Chondrocyte (in vitro differentiated cells): Measurements from ENCODE around the gene RGS6. TPM values are rescaled to one million over a fixed set of nuclear protein-coding genes. Genes with fewer than 3 reads are reported as not detected.

Source experiments
- DNase-seq: peaks from one replicate; pipeline ENCODE4 v3.0.0; 2021; ENCODE audit warnings: mixed read lengths, low spot score
- H3K27ac Mint-ChIP-seq: one replicate; pipeline ENCODE4 v1.8.0; 2021; ENCODE audit warnings: mild to moderate bottlenecking, moderate library complexity, mixed read lengths; ENCODE audit not compliant: unreplicated experiment
- H3K27me3 Mint-ChIP-seq: 2 replicates; pipeline ENCODE4 v1.8.0; 2021; ENCODE audit warnings: low read depth, mixed read lengths
- H3K36me3 Mint-ChIP-seq: 2 replicates; pipeline ENCODE4 v1.8.0; 2021; ENCODE audit warnings: low read depth, mixed read lengths
- H3K4me1 Mint-ChIP-seq: 2 replicates; pipeline ENCODE4 v1.8.0; 2021; ENCODE audit warnings: low read depth, mild to moderate bottlenecking, mixed read lengths
- H3K4me3 Mint-ChIP-seq: one replicate; pipeline ENCODE4 v1.8.0; 2021; ENCODE audit warnings: mild to moderate bottlenecking, moderate library complexity, mixed read lengths; ENCODE audit not compliant: unreplicated experiment
- H3K9me3 Mint-ChIP-seq: 2 replicates; pipeline ENCODE4 v1.8.0; 2021; ENCODE audit warnings: low read depth, mixed read lengths
- total RNA-seq: library from RNA; stranded (reverse); gene quantifications from 3 replicates; pipeline ENCODE4 v1.2.1, GENCODE V29; 2021
- TF ChIP-seq, protein P1 (sequence below): fragments of 200-600 bp; sonication (generic); IDR thresholded peaks from 2 replicates; pipeline ENCODE4 v1.5.0; 2021; ENCODE audit warnings: antibody characterized with exemption, mild to moderate bottlenecking, moderate library complexity

Gene RGS6
- total RNA-seq, 1 donor from 2014 or later: 0.12 TPM

GRCh38 chr14:72515779-72516770 lies 583.8 kb downstream of the RGS6 start:
- peaks cover 18% of the 10 kb centered on the region for H3K9me3 Mint-ChIP-seq
- no peak overlapping the region for H3K4me3 Mint-ChIP-seq
- TF ChIP-seq, protein P1, sequence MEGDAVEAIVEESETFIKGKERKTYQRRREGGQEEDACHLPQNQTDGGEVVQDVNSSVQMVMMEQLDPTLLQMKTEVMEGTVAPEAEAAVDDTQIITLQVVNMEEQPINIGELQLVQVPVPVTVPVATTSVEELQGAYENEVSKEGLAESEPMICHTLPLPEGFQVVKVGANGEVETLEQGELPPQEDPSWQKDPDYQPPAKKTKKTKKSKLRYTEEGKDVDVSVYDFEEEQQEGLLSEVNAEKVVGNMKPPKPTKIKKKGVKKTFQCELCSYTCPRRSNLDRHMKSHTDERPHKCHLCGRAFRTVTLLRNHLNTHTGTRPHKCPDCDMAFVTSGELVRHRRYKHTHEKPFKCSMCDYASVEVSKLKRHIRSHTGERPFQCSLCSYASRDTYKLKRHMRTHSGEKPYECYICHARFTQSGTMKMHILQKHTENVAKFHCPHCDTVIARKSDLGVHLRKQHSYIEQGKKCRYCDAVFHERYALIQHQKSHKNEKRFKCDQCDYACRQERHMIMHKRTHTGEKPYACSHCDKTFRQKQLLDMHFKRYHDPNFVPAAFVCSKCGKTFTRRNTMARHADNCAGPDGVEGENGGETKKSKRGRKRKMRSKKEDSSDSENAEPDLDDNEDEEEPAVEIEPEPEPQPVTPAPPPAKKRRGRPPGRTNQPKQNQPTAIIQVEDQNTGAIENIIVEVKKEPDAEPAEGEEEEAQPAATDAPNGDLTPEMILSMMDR: no peak
- peaks cover 7% of the 10 kb centered on the region for H3K36me3 Mint-ChIP-seq
- DNase-seq: no peak
- peaks cover 7% of the 10 kb centered on the region for H3K27me3 Mint-ChIP-seq
- H3K4me1 Mint-ChIP-seq: peaks cover 3% of the 10 kb centered on the region
- no peak overlapping the region for H3K27ac Mint-ChIP-seq

GRCh38 chr14:72516936-72517700 lies 584.9 kb downstream of the RGS6 start:
- Mint-ChIP-seq H3K4me3 (no peak overlapping the region), H3K27ac (no peak overlapping the region), H3K27me3 (peaks cover 3% of the 10 kb centered on the region), H3K4me1 (peaks cover 3% of the 10 kb centered on the region), H3K9me3 (peaks cover 20% of the 10 kb centered on the region), H3K36me3 (peaks cover 7% of the 10 kb centered on the region)
- DNase-seq: no peak
- TF ChIP-seq, protein P1: peak; percentile 95

DNA sequence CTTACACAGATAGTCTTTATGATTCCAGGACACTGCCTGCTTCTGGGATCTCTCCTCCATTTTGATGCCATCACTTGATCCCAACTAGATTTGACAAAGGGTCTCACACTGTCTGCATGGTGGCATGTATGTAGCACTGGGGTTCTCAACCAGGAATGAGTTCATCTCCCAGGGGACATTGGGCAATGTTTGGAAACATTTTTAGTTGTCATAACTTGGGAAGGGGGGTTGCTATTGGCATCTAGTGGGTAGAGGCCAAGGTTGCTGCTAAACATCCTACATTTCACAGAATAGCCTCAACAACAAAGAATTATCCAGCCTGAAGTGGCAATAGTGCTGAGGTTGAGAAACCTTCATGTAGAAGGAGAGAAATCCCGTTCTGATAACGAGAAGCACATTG lies 585.5 kb downstream of the RGS6 start:
- Mint-ChIP-seq H3K4me3 (no peak overlapping the region), H3K4me1 (peaks cover 3% of the 10 kb centered on the region), H3K36me3 (peaks cover 7% of the 10 kb centered on the region), H3K9me3 (peaks cover 20% of the 10 kb centered on the region), H3K27me3 (no peaks in the 10 kb centered on the region), H3K27ac (no peak overlapping the region)
- no peak for DNase-seq
- TF ChIP-seq, protein P1: no peak

GRCh38 chr14:72518809-72519377 lies 586.7 kb downstream of the RGS6 start:
- no peak for DNase-seq

More at GRCh38 chr14:72518809-72519377, 586.7 kb downstream of the RGS6 start:
- H3K9me3 Mint-ChIP-seq: peaks cover 20% of the 10 kb centered on the region
- no peak overlapping the region for H3K4me3 Mint-ChIP-seq
- peaks cover 8% of the 10 kb centered on the region for H3K4me1 Mint-ChIP-seq
- H3K27me3 Mint-ChIP-seq: no peaks in the 10 kb centered on the region
- peaks cover 7% of the 10 kb centered on the region for H3K36me3 Mint-ChIP-seq
- H3K27ac Mint-ChIP-seq: no peak overlapping the region
- TF ChIP-seq, protein P1: no peak
